ENCODE results near the gene DNAJB6.

Gene DNAJB6

DNA sequence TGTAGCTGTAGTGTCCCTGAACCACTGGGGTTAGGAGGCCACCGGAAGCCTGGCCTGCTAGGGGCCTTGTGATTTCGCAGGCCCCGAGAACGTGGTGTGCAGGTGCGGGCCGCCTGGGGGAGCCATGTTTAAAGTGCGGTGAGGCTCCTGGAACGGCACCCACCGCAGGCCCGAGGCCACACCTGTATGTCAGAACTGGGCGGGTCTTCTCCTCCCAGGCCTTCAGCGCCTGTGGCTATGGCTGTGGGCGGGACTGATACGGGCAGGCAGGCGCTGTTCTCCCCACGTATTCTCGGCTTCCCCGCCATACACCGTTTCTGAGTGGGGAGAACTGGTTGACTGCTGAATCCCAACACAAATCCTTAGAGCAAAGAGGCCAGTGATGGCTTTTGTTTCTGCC is 74.8 kb downstream of the DNAJB6 start:
- Histone ChIP-seq H2AFZ (no peak overlapping the region), H3K79me2 (peaks cover 12% of the 10 kb centered on the region), H3K27ac (no peak overlapping the region), H3K27me3 (ENCODE audit: control insufficient read depth, insufficient read depth, low read length) (no peaks in the 10 kb centered on the region), H3K4me1 (no peaks in the 10 kb centered on the region), H3K4me2 (ENCODE audit: low read length) (no peak overlapping the region), H3K9me3 (ENCODE audit: control insufficient read depth, low read length) (no peaks in the 10 kb centered on the region), H3K36me3 (ENCODE audit: control insufficient read depth, insufficient read depth, low read length) (no peaks in the 10 kb centered on the region), H3K9ac (no peak overlapping the region), H3K4me3 (ENCODE audit: low read depth, low read length) (no peak overlapping the region)
- TF ChIP-seq, protein P1, sequence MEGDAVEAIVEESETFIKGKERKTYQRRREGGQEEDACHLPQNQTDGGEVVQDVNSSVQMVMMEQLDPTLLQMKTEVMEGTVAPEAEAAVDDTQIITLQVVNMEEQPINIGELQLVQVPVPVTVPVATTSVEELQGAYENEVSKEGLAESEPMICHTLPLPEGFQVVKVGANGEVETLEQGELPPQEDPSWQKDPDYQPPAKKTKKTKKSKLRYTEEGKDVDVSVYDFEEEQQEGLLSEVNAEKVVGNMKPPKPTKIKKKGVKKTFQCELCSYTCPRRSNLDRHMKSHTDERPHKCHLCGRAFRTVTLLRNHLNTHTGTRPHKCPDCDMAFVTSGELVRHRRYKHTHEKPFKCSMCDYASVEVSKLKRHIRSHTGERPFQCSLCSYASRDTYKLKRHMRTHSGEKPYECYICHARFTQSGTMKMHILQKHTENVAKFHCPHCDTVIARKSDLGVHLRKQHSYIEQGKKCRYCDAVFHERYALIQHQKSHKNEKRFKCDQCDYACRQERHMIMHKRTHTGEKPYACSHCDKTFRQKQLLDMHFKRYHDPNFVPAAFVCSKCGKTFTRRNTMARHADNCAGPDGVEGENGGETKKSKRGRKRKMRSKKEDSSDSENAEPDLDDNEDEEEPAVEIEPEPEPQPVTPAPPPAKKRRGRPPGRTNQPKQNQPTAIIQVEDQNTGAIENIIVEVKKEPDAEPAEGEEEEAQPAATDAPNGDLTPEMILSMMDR (IDR thresholded peaks at IDR 0.05) = no peak

DNA sequence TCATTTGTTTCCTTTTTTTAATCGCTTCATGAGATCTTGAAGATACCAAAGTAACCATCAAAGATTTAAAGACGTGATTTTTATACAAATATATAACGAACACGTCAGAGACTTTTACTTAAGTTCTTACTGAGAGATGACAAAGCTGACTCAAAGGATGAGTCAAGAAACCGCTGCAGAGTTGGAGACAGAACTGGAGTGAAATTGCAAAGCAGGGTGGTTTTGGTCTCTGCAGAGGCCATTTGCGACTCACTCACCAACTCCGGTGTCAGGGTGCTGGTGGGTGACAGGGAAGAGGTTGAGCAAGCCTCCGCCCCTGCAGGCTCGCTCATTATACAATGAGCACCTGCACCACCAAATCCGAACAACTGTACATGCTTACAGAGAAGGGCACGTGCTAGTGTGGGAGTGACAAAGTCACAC is 75.2 kb downstream of the DNAJB6 start:
- peaks cover 9% of the 10 kb centered on the region for H3K79me2 ChIP-seq
- H3K9me3 ChIP-seq (ENCODE audit: control insufficient read depth, low read length) = no peaks in the 10 kb centered on the region
- no peak overlapping the region for H3K27ac ChIP-seq
- TF ChIP-seq, protein P1 (IDR thresholded peaks at IDR 0.05) = no peak
- no peaks in the 10 kb centered on the region for H3K36me3 ChIP-seq (ENCODE audit: control insufficient read depth, insufficient read depth, low read length)
- H3K9ac ChIP-seq = no peak overlapping the region
- no peaks in the 10 kb centered on the region for H3K4me1 ChIP-seq
- no peak overlapping the region for H2AFZ ChIP-seq
- no peak overlapping the region for H3K4me2 ChIP-seq (ENCODE audit: low read length)
- no peaks in the 10 kb centered on the region for H3K27me3 ChIP-seq (ENCODE audit: control insufficient read depth, insufficient read depth, low read length)
- no peak overlapping the region for H3K4me3 ChIP-seq (ENCODE audit: low read depth, low read length)

GRCh38 chr7:157412491-157413180 is 75.8 kb downstream of the DNAJB6 start:
- Histone ChIP-seq H3K9ac (no peak overlapping the region), H3K79me2 (peaks cover 5% of the 10 kb centered on the region), H3K27me3 (ENCODE audit: control insufficient read depth, insufficient read depth, low read length) (no peaks in the 10 kb centered on the region), H3K9me3 (ENCODE audit: control insufficient read depth, low read length) (no peaks in the 10 kb centered on the region), H3K27ac (no peak overlapping the region), H3K4me2 (ENCODE audit: low read length) (no peak overlapping the region), H3K4me1 (no peaks in the 10 kb centered on the region), H2AFZ (no peak overlapping the region), H3K36me3 (ENCODE audit: control insufficient read depth, insufficient read depth, low read length) (no peaks in the 10 kb centered on the region), H3K4me3 (ENCODE audit: low read depth, low read length) (no peak overlapping the region)
- TF ChIP-seq, protein P1 (IDR thresholded peaks at IDR 0.05) = no peak

- Histone ChIP-seq H3K27ac (no peak overlapping the region), H3K4me3 (ENCODE audit: low read depth, low read length) (no peak overlapping the region), H3K79me2 (peaks cover 5% of the 10 kb centered on the region), H3K4me1 (no peaks in the 10 kb centered on the region), H3K27me3 (ENCODE audit: control insufficient read depth, insufficient read depth, low read length) (no peaks in the 10 kb centered on the region), H3K9me3 (ENCODE audit: control insufficient read depth, low read length) (no peaks in the 10 kb centered on the region), H3K9ac (no peak overlapping the region), H3K4me2 (ENCODE audit: low read length) (no peak overlapping the region), H2AFZ (no peak overlapping the region), H3K36me3 (ENCODE audit: control insufficient read depth, insufficient read depth, low read length) (no peaks in the 10 kb centered on the region)
- TF ChIP-seq, protein P1 (IDR thresholded peaks at IDR 0.05) = no peak
These were observed 77.3 kb downstream of the DNAJB6 start for GRCh38 chr7:157413881-157414701.

All from parathyroid adenoma (tissue), 2 donors.